ENCODE measurements around the gene UTS2R.
"Not testable (repeated sequence)": the region's sequence is repeated elsewhere in the genome, so short reads cannot be mapped to it uniquely, and the experiment has no call there.

The UTS2R gene

DNA sequence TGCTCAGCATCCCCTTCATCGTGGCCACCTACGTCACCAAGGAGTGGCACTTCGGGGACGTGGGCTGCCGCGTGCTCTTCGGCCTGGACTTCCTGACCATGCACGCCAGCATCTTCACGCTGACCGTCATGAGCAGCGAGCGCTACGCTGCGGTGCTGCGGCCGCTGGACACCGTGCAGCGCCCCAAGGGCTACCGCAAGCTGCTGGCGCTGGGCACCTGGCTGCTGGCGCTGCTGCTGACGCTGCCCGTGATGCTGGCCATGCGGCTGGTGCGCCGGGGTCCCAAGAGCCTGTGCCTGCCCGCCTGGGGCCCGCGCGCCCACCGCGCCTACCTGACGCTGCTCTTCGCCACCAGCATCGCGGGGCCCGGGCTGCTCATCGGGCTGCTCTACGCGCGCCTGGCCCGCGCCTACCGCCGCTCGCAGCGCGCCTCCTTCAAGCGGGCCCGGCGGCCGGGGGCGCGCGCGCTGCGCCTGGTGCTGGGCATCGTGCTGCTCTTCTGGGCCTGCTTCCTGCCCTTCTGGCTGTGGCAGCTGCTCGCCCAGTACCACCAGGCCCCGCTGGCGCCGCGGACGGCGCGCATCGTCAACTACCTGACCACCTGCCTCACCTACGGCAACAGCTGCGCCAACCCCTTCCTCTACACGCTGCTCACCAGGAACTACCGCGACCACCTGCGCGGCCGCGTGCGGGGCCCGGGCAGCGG is 3.2 kb downstream of the UTS2R start:
- Mint-ChIP-seq H3K27ac (no peak overlapping the region), H3K9me3 (ENCODE audit: low read depth) (no peaks in the 10 kb centered on the region), H3K36me3 (no peaks in the 10 kb centered on the region), H3K4me1 (ENCODE audit: low read depth) (peaks cover 13% of the 10 kb centered on the region), H3K4me3 (no peak overlapping the region), H3K27me3 (peaks cover 12% of the 10 kb centered on the region)

DNA sequence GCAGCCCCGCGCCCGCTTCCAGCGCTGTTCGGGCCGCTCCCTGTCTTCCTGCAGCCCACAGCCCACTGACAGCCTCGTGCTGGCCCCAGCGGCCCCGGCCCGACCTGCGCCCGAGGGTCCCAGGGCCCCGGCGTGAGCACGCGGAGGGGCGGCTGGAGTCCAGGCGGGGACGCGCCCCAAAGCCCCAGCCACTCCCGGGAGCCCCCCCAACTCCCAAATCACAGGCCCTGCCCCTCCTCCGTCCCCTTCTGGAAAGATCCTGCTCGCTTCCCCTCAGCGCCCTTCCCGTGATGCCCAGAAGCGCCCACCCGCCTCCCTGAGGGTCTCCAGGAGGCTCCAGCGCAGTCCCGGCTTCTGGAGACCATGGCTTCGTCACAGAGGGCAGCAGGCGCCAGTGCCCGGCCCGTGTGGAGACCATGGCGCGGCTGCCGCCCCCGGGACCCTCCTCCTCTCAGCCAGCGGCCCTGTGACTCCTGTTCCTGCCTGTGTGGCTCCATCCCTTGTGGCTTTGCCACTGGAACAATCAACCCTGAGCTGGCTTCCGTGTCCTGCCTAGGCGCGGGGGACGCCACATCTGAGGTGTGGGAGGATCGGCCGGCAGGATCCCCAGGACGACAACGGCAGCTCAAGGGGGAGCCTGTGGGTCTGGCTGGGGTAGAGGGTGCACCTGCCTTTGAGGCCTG is 3.9 kb downstream of the UTS2R start:
- H3K27me3 Mint-ChIP-seq, result peaks cover 16% of the 10 kb centered on the region
- H3K36me3 Mint-ChIP-seq, result no peaks in the 10 kb centered on the region
- H3K4me3 Mint-ChIP-seq, result no peak overlapping the region
- no peak overlapping the region for H3K27ac Mint-ChIP-seq
- no peaks in the 10 kb centered on the region for H3K9me3 Mint-ChIP-seq (ENCODE audit: low read depth)
- peaks cover 15% of the 10 kb centered on the region for H3K4me1 Mint-ChIP-seq (ENCODE audit: low read depth)

DNA sequence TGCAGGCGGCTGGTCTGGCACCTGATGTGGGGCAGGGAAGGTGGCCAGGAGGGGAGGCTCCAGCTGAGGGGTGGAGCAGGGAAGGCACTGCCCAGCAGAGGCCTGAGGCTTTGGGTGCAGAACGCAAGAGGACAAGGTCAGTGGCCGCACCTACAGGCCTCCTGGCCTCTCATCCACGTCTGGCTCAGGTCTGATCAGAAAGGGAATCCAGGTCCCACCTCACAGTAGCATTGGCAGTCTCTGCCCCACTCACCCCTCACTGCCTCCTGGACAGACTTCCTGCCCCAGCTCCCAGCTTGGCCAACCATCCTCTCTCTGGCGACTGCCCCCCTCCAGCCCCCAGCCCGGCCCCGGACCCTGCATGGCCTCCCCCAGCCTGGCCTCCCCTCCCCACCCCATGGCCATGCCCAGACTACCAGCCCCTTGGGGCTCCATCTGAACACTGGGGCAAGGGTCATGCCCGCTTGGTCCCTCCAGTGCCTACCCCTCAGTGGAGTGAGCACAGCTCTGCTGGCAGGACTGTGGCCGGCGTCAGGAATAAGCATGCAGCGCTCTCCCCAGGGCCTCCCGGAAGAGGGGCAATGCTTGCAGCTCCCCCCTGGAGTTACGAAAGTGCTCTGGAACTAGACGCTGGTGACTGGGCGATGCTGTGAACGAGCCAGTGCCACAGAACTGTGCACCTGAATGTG is 4.6 kb downstream of the UTS2R start:
- no peaks in the 10 kb centered on the region for H3K9me3 Mint-ChIP-seq (ENCODE audit: low read depth)
- H3K27ac Mint-ChIP-seq, result no peak overlapping the region
- peaks cover 11% of the 10 kb centered on the region for H3K4me1 Mint-ChIP-seq (ENCODE audit: low read depth)
- peaks cover 17% of the 10 kb centered on the region for H3K27me3 Mint-ChIP-seq
- H3K4me3 Mint-ChIP-seq, result no peak overlapping the region
- no peaks in the 10 kb centered on the region for H3K36me3 Mint-ChIP-seq

DNA sequence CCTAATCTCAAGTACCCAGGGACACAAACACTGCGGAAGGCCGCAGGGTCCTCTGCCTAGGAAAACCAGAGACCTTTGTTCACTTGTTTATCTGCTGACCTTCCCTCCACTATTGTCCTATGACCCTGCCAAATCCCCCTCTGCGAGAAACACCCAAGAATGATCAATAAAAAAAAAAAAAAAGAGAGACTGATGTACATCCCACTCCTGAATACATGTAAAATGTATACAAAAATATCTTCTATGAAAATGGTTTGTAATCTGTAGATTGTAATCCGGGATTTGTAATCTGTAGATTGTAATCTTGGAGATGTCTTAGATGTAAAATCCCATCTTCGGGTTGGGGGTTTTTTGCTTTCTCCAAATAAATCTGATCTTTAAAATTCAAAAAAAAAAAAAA is 5.7 kb downstream of the UTS2R start:
- not testable (repeated sequence) for H3K9me3 Mint-ChIP-seq (ENCODE audit: low read depth); H3K4me3 Mint-ChIP-seq; H3K27ac Mint-ChIP-seq; H3K36me3 Mint-ChIP-seq
- H3K27me3 Mint-ChIP-seq, result peaks cover 23% of the 10 kb centered on the region
- H3K4me1 Mint-ChIP-seq (ENCODE audit: low read depth), result peaks cover 13% of the 10 kb centered on the region

DNA sequence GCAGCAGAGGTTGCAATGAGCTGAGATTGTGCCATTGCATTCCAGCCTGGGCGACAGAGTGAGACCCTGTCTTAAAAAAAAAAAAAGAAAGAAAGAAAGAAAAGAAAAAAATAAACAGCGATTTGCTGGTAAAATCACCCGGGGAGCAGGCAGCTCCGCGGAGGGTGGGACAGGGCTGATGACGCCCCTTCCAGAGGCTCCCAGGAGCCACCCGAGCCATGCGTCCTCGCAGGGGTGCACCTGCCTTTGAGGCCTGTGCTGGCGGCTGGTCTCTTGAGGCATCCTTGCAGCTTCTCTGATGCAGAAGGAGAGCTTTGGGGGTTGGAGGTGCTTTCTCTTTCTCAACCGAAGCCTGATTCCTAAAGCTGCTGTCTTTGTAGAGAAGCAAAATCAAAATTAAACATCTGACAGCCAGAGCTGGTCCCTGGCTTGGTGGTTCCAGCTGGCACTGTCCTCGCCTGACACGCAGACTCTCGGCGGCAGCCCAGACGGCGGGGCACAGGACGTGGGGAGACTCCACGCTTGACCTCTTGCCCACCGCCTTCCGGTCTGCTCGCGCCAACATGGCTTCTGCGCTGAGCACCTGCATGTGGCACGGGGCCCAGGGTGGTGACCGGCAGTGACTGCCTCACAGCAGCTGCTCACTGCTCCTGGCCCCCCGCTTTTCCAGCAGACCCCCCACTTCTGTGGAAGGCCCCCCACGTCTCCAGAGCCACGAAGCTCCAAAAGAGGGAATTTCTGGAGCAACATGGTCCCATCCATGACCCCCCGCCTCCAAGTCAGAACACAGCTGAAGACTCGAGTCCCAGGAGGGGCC is 6.6 kb downstream of the UTS2R start:
- peaks cover 18% of the 10 kb centered on the region for H3K27me3 Mint-ChIP-seq

DNA sequence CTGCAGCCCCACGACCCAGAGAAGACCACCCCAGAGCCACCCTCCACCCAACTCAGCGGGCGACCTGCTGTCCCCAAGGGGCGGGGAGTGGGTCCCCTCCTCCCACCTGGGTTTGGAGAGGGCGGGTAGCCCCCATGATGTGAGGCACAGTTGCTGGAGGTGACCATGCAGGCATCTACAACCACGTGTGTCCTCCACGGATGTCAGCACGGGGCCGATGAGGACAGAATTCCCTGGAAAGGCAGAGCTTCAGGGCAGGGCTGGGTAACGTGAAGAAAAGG is 7.1 kb downstream of the UTS2R start:
- no peak overlapping the region for H3K4me3 Mint-ChIP-seq

More for the DNA sequence above, 6.6 kb downstream of the UTS2R start:
- no peak overlapping the region for H3K4me3 Mint-ChIP-seq
- H3K27ac Mint-ChIP-seq, result no peak overlapping the region
- no peaks in the 10 kb centered on the region for H3K9me3 Mint-ChIP-seq (ENCODE audit: low read depth)
- H3K4me1 Mint-ChIP-seq (ENCODE audit: low read depth), result peaks cover 7% of the 10 kb centered on the region
- no peaks in the 10 kb centered on the region for H3K36me3 Mint-ChIP-seq

DNA sequence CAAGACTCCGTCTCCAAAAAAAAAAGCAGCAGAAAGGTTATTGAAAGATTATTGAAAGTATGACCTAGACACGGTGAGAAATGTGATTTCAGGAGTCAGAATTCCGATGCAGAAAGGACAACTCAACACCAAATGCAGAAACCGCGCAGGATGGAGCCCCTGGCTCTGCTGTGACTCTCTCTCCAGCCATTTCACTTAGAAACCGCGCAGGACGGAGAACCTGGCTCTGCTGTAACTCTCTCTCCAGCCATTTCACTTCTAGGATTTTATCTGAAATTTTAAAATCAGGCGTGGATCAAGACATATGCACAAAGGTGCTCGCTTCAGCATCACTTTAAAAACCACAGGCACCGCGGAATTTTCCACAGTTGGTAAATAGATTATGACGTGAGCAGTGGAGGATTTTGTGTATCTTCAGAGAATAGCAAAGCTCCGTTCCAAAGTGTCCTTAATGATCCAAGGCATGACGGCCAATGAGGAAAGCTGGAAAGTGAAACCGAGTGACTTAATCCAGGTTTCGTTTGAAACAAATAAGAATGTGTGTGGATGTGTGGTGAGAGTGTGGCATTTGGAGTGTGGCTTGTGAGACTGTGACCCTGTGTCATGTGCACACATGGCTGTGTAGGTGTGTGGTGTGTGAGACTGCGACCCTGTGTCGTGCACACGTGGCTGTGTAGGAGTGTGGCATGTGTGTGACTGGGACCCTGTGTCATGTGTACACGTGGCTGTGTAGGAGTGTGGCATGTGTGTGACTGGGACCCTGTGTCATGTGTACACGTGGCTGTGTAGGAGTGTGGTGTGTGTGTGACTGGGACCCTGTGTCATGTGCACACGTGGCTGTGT is 9.5 kb downstream of the UTS2R start:
- no peak overlapping the region for H3K27ac Mint-ChIP-seq
- peaks cover 14% of the 10 kb centered on the region for H3K27me3 Mint-ChIP-seq
- no peaks in the 10 kb centered on the region for H3K36me3 Mint-ChIP-seq
- H3K4me1 Mint-ChIP-seq (ENCODE audit: low read depth), result peaks cover 6% of the 10 kb centered on the region
- H3K4me3 Mint-ChIP-seq, result no peak overlapping the region
- H3K9me3 Mint-ChIP-seq (ENCODE audit: low read depth), result no peaks in the 10 kb centered on the region

More for the DNA sequence above, 7.1 kb downstream of the UTS2R start:
- H3K36me3 Mint-ChIP-seq, result no peaks in the 10 kb centered on the region
- no peak overlapping the region for H3K27ac Mint-ChIP-seq
- peaks cover 6% of the 10 kb centered on the region for H3K4me1 Mint-ChIP-seq (ENCODE audit: low read depth)
- peaks cover 14% of the 10 kb centered on the region for H3K27me3 Mint-ChIP-seq
- no peaks in the 10 kb centered on the region for H3K9me3 Mint-ChIP-seq (ENCODE audit: low read depth)

DNA sequence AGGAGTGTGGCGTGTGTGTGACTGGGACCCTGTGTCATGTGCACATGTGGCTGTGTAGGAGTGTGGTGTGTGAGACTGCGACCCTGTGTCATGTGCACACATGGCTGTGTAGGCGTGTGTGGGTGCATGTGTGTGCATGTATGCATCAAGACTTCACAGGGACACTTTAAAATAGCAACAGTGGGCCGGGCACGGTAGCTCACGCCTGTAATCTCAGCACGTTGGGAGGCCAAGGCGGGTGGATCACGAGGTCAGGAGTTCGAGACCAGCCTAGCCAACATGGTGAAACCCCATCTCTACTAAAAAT is 10.1 kb downstream of the UTS2R start:
- peaks cover 14% of the 10 kb centered on the region for H3K27me3 Mint-ChIP-seq
- H3K4me3 Mint-ChIP-seq; H3K9me3 Mint-ChIP-seq (ENCODE audit: low read depth): not testable (repeated sequence)

DNA sequence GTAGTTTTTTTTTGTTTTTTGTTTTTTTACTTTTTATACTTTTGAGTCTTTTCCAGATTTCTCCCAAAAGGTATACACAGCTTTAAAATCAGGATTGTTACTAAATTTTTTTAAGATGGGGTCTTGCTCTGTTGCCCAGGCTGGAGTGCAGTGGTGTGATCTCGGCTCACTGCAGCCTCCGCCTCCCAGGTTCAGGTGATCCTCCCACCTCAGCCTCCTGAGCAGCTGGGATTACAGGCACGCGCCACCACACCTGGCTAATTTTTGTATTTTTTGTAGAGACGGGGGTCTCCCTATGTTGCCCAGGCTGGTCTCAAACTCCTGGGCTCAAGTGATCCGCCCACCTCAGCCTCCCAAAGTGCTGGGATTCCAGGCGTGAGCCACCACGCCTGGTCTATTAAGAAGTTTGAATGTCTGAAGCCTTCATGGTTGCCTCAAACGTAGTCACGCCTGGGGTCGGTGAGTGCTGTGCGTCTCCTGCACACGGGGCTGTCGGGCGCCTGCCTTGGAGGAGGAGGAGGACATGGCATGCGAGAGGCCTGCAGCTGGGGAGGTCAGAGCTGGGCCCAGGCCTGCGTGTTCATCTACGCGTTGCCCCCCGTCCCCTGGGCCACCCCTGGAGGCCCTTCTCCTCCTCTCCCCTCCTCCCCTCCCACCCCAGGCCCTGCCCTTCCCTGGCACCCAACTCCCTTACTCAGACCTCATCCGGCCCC is 10.8 kb downstream of the UTS2R start:
- H3K27ac Mint-ChIP-seq; H3K9me3 Mint-ChIP-seq (ENCODE audit: low read depth); H3K4me1 Mint-ChIP-seq (ENCODE audit: low read depth); H3K4me3 Mint-ChIP-seq; H3K36me3 Mint-ChIP-seq: not testable (repeated sequence)
- peaks cover 14% of the 10 kb centered on the region for H3K27me3 Mint-ChIP-seq

More for the DNA sequence above, 10.1 kb downstream of the UTS2R start:
- not testable (repeated sequence) for H3K27ac Mint-ChIP-seq; H3K36me3 Mint-ChIP-seq; H3K4me1 Mint-ChIP-seq (ENCODE audit: low read depth)

DNA sequence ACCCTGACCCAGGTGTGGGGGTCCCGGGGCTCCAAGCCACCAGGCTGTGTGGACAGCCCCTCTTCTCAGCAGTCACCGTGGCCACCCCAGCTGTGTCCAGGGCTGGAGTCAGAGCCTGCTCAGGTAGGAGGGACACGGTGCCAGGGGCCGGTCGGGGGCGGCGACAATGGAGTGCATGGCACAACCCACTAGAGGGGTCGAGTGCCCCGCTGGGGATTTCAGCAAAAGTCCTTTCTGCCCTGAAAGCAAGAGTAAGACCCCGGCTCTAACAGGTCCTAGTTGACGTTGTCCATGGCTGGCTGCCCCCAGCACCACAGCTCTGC is 11.3 kb downstream of the UTS2R start:
- Mint-ChIP-seq H3K9me3 (ENCODE audit: low read depth) (no peaks in the 10 kb centered on the region), H3K4me1 (ENCODE audit: low read depth) (peaks cover 9% of the 10 kb centered on the region), H3K36me3 (no peaks in the 10 kb centered on the region), H3K4me3 (no peak overlapping the region), H3K27ac (no peak overlapping the region), H3K27me3 (peaks cover 14% of the 10 kb centered on the region)

DNA sequence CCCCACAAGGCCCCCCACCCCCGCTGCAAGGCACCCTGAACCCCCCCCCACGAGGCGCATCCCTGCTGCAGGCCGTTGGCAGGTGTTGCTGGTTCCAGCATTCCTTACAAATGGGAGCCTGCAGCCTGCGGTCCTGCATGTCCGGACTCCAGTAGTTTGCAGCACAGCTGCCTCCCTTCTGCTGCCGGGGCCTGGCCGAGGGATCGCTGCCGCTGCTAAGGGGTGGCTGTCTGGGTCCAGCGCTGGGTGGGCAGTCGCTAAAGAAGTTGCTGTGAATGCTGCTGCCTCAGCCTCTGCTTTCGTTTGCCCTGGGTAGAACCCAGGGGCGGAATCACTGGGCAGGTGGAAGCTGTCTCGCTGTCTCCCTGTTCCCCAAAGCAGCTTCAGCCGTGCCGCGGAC is 11.8 kb downstream of the UTS2R start:
- peaks cover 9% of the 10 kb centered on the region for H3K4me1 Mint-ChIP-seq (ENCODE audit: low read depth)
- no peaks in the 10 kb centered on the region for H3K9me3 Mint-ChIP-seq (ENCODE audit: low read depth)
- H3K36me3 Mint-ChIP-seq, result no peaks in the 10 kb centered on the region
- no peak overlapping the region for H3K4me3 Mint-ChIP-seq
- peaks cover 14% of the 10 kb centered on the region for H3K27me3 Mint-ChIP-seq
- H3K27ac Mint-ChIP-seq, result no peak overlapping the region

DNA sequence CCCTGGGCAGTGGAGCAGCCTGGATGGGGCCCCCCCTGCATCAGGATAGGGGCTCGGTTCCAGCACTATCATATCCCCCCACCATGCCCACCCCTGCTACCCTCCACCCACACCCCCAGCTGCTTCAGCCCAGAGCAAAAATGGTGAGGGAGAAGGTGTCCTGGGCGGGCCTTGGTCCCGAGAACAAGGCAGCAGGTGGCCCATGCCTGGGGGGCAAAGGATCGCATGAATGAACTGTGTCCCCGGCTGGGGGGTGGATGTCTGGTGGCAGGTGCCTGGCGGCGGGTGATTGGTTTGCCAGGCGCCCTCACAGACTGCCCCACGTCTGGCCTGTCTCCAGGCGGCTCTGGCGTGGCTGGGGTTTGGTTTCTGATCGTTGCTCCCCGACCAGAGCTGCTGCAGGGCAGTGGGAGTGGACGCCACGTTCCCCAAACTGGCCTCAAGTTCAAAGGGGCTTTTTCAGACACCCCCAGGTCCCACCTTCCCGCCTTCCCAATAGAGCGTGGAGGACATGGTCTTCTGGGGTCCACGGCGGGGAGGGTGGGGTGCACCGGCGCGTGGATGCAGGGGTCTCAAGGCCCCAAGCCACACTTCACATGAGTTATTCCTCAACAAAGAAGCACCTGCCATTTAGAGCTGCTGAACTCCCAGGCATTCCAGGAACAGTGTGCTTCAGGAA is 12.6 kb downstream of the UTS2R start:
- H3K27ac Mint-ChIP-seq, result no peak overlapping the region
- no peak overlapping the region for H3K4me3 Mint-ChIP-seq
- no peaks in the 10 kb centered on the region for H3K9me3 Mint-ChIP-seq (ENCODE audit: low read depth)
- peaks cover 9% of the 10 kb centered on the region for H3K4me1 Mint-ChIP-seq (ENCODE audit: low read depth)
- peaks cover 12% of the 10 kb centered on the region for H3K27me3 Mint-ChIP-seq
- no peaks in the 10 kb centered on the region for H3K36me3 Mint-ChIP-seq

DNA sequence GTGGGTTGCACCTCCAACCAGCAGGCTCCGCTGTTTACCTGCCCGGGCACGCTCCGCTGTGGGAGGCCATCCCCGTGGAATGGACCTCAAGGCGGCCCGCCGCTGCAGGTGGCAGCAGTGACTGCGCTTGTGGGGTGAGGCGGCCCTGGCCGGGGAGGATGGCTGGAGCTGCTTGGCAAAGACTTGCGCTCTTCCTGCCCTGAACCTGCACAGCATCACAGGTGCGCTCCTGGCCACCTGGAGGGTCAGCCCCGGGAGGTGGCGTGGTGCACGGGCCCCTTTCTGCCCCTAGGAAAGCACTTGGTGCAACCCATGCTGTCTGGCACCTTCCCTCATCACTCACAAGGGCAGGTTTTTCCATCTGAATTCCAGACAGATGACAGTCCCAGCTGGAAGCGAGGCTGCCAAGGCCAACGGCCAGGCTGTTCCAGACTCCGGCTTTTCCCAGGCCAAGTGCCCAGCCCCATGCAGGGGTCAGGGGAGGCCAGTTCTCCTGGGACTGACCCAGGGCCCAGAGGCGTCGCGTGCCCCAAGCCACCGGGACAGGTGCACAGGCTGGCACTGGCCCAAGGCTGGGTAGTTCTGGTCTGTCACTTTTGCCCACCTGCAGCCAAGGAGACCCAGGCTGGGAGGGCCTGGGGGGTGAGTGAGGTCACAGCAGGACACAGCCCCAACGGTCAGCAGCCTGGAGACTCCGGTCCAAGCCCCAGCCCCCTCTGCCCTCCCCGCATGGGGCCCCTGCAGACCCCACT is 13.3 kb downstream of the UTS2R start:
- Mint-ChIP-seq H3K27me3 (peaks cover 10% of the 10 kb centered on the region), H3K4me1 (ENCODE audit: low read depth) (peaks cover 8% of the 10 kb centered on the region), H3K9me3 (ENCODE audit: low read depth) (no peaks in the 10 kb centered on the region), H3K36me3 (no peaks in the 10 kb centered on the region), H3K27ac (no peak overlapping the region), H3K4me3 (no peak overlapping the region)

Data from activated naive CD8-positive, alpha-beta T cell (primary cell).